ENCODE results near the gene FMN2.

The FMN2 gene

GRCh38 chr1:240280560-240281322 is 189.1 kb downstream of the FMN2 start:
- H3K4me3 ChIP-seq (ENCODE audit: low read depth, low read length): no peak overlapping the region
- no peak for TF ChIP-seq CTCF (IDR thresholded peaks at IDR 0.05; ENCODE audit: control insufficient read depth, extremely low read depth, insufficient read depth)
- DNase-seq (ENCODE audit: low read depth): no peak

GRCh38 chr1:240282061-240282830 is 190.6 kb downstream of the FMN2 start:
- no peak overlapping the region for H3K4me3 ChIP-seq (ENCODE audit: low read depth, low read length)
- no peak for TF ChIP-seq CTCF (IDR thresholded peaks at IDR 0.05; ENCODE audit: control insufficient read depth, extremely low read depth, insufficient read depth)
- DNase-seq (ENCODE audit: low read depth): no peak

DNA sequence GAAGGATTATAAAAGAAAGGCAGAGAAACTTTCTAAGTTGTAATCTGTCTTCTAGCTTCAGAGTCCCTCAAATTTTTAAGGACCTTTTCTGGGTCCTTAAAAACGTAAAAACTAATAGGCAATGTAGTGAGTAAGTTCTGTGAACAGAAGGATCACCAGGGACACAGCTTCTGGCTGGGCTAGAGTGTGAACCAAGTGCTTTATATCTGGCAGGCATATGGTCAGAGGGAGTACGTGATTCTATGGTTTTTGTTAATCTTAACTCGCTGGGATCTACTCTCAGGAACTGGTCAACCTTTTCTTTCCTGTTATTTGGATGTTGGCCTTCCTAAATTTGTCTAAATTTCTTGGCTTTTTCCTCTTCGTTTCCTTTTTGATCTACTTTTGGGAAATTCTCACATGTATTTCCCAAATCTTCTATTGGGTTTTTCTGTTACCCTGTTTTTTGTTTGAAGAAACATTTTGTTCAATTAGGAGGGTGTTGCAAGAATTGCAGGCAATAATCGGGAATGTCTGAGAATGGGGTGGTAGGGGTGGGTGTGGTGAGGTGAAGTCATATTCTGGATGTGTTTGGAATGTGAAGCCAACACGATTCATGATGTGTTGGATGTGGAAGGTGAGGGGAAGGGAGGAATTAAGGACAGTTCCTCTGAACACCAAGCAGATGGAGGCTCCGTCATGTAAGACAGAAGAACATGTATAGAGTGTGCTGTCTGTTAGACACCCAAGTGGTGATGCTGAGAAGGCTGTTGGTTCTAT is 193.2 kb downstream of the FMN2 start:
- no peak for DNase-seq (ENCODE audit: low read depth)
- TF ChIP-seq CTCF (IDR thresholded peaks at IDR 0.05; ENCODE audit: control insufficient read depth, extremely low read depth, insufficient read depth): no peak
- H3K4me3 ChIP-seq (ENCODE audit: low read depth, low read length): no peak overlapping the region

DNA sequence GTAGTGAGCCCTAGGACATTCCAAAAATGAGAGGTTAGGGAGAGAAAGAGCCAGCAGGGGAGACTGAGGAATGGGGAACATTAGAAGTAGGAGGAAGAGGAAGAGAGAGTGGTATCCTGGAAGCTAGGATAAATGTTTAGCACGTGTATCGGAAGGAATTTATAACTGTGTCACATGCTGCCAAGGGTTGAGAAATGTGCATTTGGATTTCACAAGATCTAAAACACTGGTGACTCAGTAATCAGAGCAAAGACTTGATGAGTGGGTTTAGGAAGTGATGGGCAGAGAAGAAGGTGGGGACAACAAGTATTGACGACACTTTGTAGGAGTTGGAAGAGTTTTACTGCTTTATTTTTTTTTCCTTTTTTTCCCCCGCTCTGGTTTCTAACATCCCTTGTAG is 193.9 kb downstream of the FMN2 start:
- no peak for DNase-seq (ENCODE audit: low read depth)
- TF ChIP-seq CTCF (IDR thresholded peaks at IDR 0.05; ENCODE audit: control insufficient read depth, extremely low read depth, insufficient read depth): no peak
- H3K4me3 ChIP-seq (ENCODE audit: low read depth, low read length): no peak overlapping the region

GRCh38 chr1:240287722-240288121 is 196.0 kb downstream of the FMN2 start:
- no peak for DNase-seq (ENCODE audit: low read depth)
- TF ChIP-seq CTCF (IDR thresholded peaks at IDR 0.05; ENCODE audit: control insufficient read depth, extremely low read depth, insufficient read depth): no peak
- H3K4me3 ChIP-seq (ENCODE audit: low read depth, low read length): no peak overlapping the region

GRCh38 chr1:240293706-240294105 is 202.0 kb downstream of the FMN2 start:
- no peak overlapping the region for H3K4me3 ChIP-seq (ENCODE audit: low read depth, low read length)
- no peak for DNase-seq (ENCODE audit: low read depth)
- no peak for TF ChIP-seq CTCF (IDR thresholded peaks at IDR 0.05; ENCODE audit: control insufficient read depth, extremely low read depth, insufficient read depth)

Data from LNCaP clone FGC (cell line).